GM19324 (cell line): Measurements from ENCODE around the gene SLC26A2.

Source experiments
- ATAC-seq: cut with Tn5 transposase; IDR thresholded peaks from one replicate; pipeline ENCODE4 v1.9.1; 2021; ENCODE audit warnings: mild to moderate bottlenecking, moderate library complexity; ENCODE audit not compliant: unreplicated experiment, low FRiP score

The SLC26A2 gene

GRCh38 chr5:149960272-149961185 is at the start of gene SLC26A2:
SLC26A2 (plus strand) TSS chr5:149960758; CDS start chr5:149977653, 16,895 bp downstream.
- peak; percentile 100 for ATAC-seq

- ATAC-seq = no peak
Observed at GRCh38 chr5:149911031-149911430, 49.5 kb upstream of the SLC26A2 start.

GRCh38 chr5:149912226-149912871 is 48.2 kb upstream of the SLC26A2 start:
- ATAC-seq = no peak

GRCh38 chr5:149913436-149914419 is 46.8 kb upstream of the SLC26A2 start:
- no peak for ATAC-seq

- ATAC-seq = no peak
Observed at GRCh38 chr5:149915392-149916260, 44.9 kb upstream of the SLC26A2 start.

- no peak for ATAC-seq
Observed at GRCh38 chr5:149916334-149917072, 44.1 kb upstream of the SLC26A2 start.

- no peak for ATAC-seq
Observed at GRCh38 chr5:149917073-149917676, 43.4 kb upstream of the SLC26A2 start.

GRCh38 chr5:149921597-149921996 is 39.0 kb upstream of the SLC26A2 start:
- no peak for ATAC-seq

- ATAC-seq = no peak
Observed at GRCh38 chr5:149922950-149923349, 37.6 kb upstream of the SLC26A2 start.

GRCh38 chr5:149924486-149924885 is 36.1 kb upstream of the SLC26A2 start:
- no peak for ATAC-seq

GRCh38 chr5:149930043-149930748 is 30.4 kb upstream of the SLC26A2 start:
- no peak for ATAC-seq

- ATAC-seq = no peak
Observed at GRCh38 chr5:149930749-149931574, 29.6 kb upstream of the SLC26A2 start.

GRCh38 chr5:149931992-149932436 is 28.5 kb upstream of the SLC26A2 start:
- no peak for ATAC-seq

GRCh38 chr5:149932445-149933350 is 27.9 kb upstream of the SLC26A2 start:
- ATAC-seq = no peak

- no peak for ATAC-seq
Observed at GRCh38 chr5:149935431-149935901, 25.1 kb upstream of the SLC26A2 start.
